ENCODE data around the gene ZRANB1. TPM values are rescaled to one million over a fixed set of nuclear protein-coding genes. Genes with fewer than 3 reads are reported as not detected.

Gene ZRANB1
- total RNA-seq, 2 experiments from 2014 or later = 21.2 to 22.2 TPM

DNA sequence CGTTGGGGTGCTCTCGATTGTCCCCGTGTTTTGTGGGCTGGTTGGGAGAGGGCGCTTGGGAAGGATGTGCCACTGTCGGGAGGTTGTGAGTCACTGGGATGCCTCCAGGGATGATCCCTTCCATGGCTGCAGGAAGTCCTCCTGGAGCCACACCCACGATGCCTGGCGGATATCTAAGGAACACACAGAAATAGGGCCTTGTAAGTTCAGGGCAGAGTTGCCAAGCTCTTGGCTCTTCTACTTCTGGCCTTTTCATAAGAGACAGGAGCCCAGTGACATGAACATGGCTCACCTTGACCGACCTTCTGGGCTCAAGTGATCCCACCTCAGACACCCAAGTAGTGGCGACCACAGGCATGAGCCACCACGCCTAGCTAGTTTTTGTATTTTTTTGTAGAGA lies 47.6 kb downstream of the ZRANB1 start:
- Mint-ChIP-seq H3K4me1 (ENCODE audit: low read depth) (no peaks in the 10 kb centered on the region), H3K4me3 (no peak overlapping the region)
- peaks cover 28% of the 10 kb centered on the region for H3K36me3 ChIP-seq (ENCODE audit: insufficient read depth, low read length)

DNA sequence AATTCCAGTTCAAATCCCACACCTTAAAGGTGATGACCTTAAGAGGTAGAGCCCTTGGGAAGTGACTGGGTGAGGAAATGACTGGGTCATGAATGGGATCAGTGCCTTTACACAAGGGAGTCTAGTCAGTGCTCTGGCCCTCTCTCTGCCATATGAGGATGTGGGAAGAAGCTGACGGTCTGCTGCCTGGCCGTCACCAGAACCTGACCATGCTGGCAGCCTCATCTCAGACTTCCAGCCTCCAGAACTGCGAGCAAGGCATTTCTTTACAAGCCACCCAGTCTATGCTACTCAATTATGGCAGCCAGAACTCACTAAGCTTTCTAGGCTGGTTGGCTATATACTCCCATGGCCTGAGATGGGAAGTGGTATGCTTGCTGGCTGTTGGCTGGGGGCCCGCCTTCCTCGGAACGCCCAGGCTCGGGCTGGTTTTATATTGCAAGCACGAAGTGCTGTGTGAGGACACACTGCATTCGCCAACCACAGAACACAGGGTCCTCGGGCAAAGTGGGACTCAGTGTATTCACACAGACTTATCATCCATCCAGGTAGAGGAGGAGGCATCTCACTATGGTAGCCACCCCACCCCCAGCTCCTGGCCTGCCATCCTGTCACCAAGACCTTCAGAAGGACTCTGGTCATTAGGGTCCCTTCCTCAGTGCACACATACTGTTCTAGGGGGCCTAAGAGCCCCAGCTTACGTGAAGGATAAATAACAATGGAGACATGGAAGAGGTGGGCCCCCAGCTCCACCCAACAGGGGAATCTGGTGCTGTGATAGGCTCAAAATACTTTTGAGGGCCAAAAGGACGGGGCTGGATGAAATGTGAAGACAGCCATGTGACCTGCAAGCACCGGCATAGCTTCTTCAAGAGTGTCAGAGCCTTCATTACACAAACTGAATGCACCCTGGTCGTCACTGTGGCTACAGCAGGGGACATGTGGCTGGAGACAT lies 49.0 kb downstream of the ZRANB1 start:
- peaks cover 15% of the 10 kb centered on the region for H3K36me3 ChIP-seq (ENCODE audit: insufficient read depth, low read length)
- intact Hi-C loops (cut with DNase I, micrococcal nuclease) = no loop called here
- no peak overlapping the region for H3K4me3 Mint-ChIP-seq

More for the DNA sequence above, 47.6 kb downstream of the ZRANB1 start:
- TF ChIP-seq, protein P1, sequence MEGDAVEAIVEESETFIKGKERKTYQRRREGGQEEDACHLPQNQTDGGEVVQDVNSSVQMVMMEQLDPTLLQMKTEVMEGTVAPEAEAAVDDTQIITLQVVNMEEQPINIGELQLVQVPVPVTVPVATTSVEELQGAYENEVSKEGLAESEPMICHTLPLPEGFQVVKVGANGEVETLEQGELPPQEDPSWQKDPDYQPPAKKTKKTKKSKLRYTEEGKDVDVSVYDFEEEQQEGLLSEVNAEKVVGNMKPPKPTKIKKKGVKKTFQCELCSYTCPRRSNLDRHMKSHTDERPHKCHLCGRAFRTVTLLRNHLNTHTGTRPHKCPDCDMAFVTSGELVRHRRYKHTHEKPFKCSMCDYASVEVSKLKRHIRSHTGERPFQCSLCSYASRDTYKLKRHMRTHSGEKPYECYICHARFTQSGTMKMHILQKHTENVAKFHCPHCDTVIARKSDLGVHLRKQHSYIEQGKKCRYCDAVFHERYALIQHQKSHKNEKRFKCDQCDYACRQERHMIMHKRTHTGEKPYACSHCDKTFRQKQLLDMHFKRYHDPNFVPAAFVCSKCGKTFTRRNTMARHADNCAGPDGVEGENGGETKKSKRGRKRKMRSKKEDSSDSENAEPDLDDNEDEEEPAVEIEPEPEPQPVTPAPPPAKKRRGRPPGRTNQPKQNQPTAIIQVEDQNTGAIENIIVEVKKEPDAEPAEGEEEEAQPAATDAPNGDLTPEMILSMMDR (IDR thresholded peaks at IDR 0.05) = no peak
- DNase-seq (no peak), ATAC-seq (ENCODE audit: poor library complexity) (no peak)
- Mint-ChIP-seq H3K27me3 (no peaks in the 10 kb centered on the region), H3K36me3 (ENCODE audit: low read depth) (peaks cover 54% of the 10 kb centered on the region), H3K9me3 (no peaks in the 10 kb centered on the region), H3K27ac (no peak overlapping the region)
- ChIA-PET POLR2A (no interaction called here), CTCF (no interaction called here)
- Histone ChIP-seq H3K27ac (ENCODE audit: low read depth in 1 of 2, low read length in 2 of 2) (no peak overlapping the region), H3K9me3 (ENCODE audit: control insufficient read depth in 1 of 2, insufficient read depth in 1 of 2, low read length in 2 of 2) (peaks cover 0 to 3% of the 10 kb centered on the region in 2 experiments), H3K4me1 (ENCODE audit: insufficient read depth, low read length) (no peaks in the 10 kb centered on the region), H3K4me3 (ENCODE audit: low read length) (no peak overlapping the region), H3K27me3 (ENCODE audit: control insufficient read depth in 1 of 2, insufficient read depth in 2 of 2, low read length in 2 of 2) (no peaks in the 10 kb centered on the region)
- intact Hi-C loops (cut with DNase I, micrococcal nuclease) = no loop called here

DNA sequence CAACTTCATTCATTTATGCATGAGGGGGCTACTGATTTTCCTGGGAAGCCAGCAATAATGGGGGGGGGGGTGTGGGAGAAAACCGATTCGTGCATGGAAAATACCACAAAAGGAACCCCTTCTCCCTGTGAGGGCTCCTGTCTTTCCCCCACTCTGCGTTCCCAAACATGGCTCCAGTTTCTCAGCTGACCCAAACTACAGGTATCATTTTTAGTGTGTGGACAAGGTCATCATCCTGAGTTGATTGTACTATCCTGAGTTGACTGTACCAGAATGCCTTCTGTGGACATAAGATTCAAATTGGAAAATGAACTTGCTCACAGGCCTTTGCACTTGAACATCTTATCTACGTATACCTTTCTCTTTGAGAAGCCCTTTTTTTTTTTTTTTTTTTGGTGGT lies 49.9 kb downstream of the ZRANB1 start:
- no peak for ATAC-seq (ENCODE audit: poor library complexity)
- peaks cover 7% of the 10 kb centered on the region for H3K36me3 ChIP-seq (ENCODE audit: insufficient read depth, low read length)
- H3K27ac Mint-ChIP-seq = no peak overlapping the region
- H3K4me1 ChIP-seq (ENCODE audit: insufficient read depth, low read length) = no peaks in the 10 kb centered on the region
- H3K27ac ChIP-seq (ENCODE audit: low read depth in 1 of 2, low read length in 2 of 2) = no peak overlapping the region
- H3K9me3 ChIP-seq (ENCODE audit: control insufficient read depth in 1 of 2, insufficient read depth in 1 of 2, low read length in 2 of 2) = peaks cover 0 to 3% of the 10 kb centered on the region in 2 experiments
- DNase-seq = no peak
- POLR2A ChIA-PET = no interaction called here
- intact Hi-C loops (cut with DNase I, micrococcal nuclease) = no loop called here
- TF ChIP-seq, protein P1 (IDR thresholded peaks at IDR 0.05) = no peak
- H3K36me3 Mint-ChIP-seq (ENCODE audit: low read depth) = peaks cover 31% of the 10 kb centered on the region
- CTCF ChIA-PET = interaction anchor here (0.6 to 0.9 kb wide), 4 partner anchors 9 to 1389 kb away, joined by 3 to 4 read pairs (median 3); no protein-coding TSS in a partner anchor
- no peaks in the 10 kb centered on the region for H3K9me3 Mint-ChIP-seq
- H3K27me3 Mint-ChIP-seq = no peaks in the 10 kb centered on the region
- no peaks in the 10 kb centered on the region for H3K4me1 Mint-ChIP-seq (ENCODE audit: low read depth)
- no peak overlapping the region for H3K4me3 ChIP-seq (ENCODE audit: low read length)
- no peak overlapping the region for H3K4me3 Mint-ChIP-seq
- no peaks in the 10 kb centered on the region for H3K27me3 ChIP-seq (ENCODE audit: control insufficient read depth in 1 of 2, insufficient read depth in 2 of 2, low read length in 2 of 2)

More for the DNA sequence above, 49.0 kb downstream of the ZRANB1 start:
- Histone ChIP-seq H3K27me3 (ENCODE audit: control insufficient read depth in 1 of 2, insufficient read depth in 2 of 2, low read length in 2 of 2) (no peaks in the 10 kb centered on the region), H3K4me3 (ENCODE audit: low read length) (no peak overlapping the region), H3K27ac (ENCODE audit: low read depth in 1 of 2, low read length in 2 of 2) (no peak overlapping the region), H3K4me1 (ENCODE audit: insufficient read depth, low read length) (no peaks in the 10 kb centered on the region), H3K9me3 (ENCODE audit: control insufficient read depth in 1 of 2, insufficient read depth in 1 of 2, low read length in 2 of 2) (peaks cover 0 to 3% of the 10 kb centered on the region in 2 experiments)
- DNase-seq (no peak), ATAC-seq (ENCODE audit: poor library complexity) (no peak)
- POLR2A ChIA-PET = no interaction called here
- no peaks in the 10 kb centered on the region for H3K4me1 Mint-ChIP-seq (ENCODE audit: low read depth)
- no peaks in the 10 kb centered on the region for H3K9me3 Mint-ChIP-seq
- no peaks in the 10 kb centered on the region for H3K27me3 Mint-ChIP-seq
- CTCF ChIA-PET = interaction anchor here (0.6 kb wide), 2 partner anchors 9 to 1388 kb away, joined by 3 to 4 read pairs; no protein-coding TSS in a partner anchor
- TF ChIP-seq, protein P1 (IDR thresholded peaks at IDR 0.05) = no peak
- no peak overlapping the region for H3K27ac Mint-ChIP-seq
- peaks cover 40% of the 10 kb centered on the region for H3K36me3 Mint-ChIP-seq (ENCODE audit: low read depth)
